GM21423 (cell line): ENCODE data around the gene AK2.
"Not testable (repeated sequence)": the region's sequence is repeated elsewhere in the genome, so short reads cannot be mapped to it uniquely, and the experiment has no call there.

Source experiments
- ATAC-seq: cut with Tn5 transposase; IDR thresholded peaks from one replicate; pipeline ENCODE4 v1.9.1; 2021; ENCODE audit warnings: mild to moderate bottlenecking, moderate library complexity; ENCODE audit not compliant: unreplicated experiment

AK2 gene

GRCh38 chr1:33001282-33001681, 35.4 kb downstream of the AK2 start:
- ATAC-seq: no peak

- ATAC-seq: no peak
Measured at GRCh38 chr1:33000427-33001026, 36.2 kb downstream of the AK2 start.

- no peak for ATAC-seq
Measured at GRCh38 chr1:32998997-32999396, 37.7 kb downstream of the AK2 start.

GRCh38 chr1:32998064-32998463, 38.6 kb downstream of the AK2 start:
- no peak for ATAC-seq

- ATAC-seq: no peak
Measured at GRCh38 chr1:32997381-32997891, 39.2 kb downstream of the AK2 start.

GRCh38 chr1:32993324-32993636, 43.4 kb downstream of the AK2 start:
- ATAC-seq: not testable (repeated sequence)

- ATAC-seq: peak; percentile 81
Measured at GRCh38 chr1:32992489-32993323, 44.0 kb downstream of the AK2 start.

GRCh38 chr1:32991819-32992488, 44.7 kb downstream of the AK2 start:
- ATAC-seq: peak; percentile 18

- no peak for ATAC-seq
Measured at GRCh38 chr1:32991386-32991785, 45.3 kb downstream of the AK2 start.

GRCh38 chr1:32990887-32991286, 45.8 kb downstream of the AK2 start:
- no peak for ATAC-seq

- ATAC-seq: no peak
Measured at GRCh38 chr1:32989160-32990050, 47.3 kb downstream of the AK2 start.

GRCh38 chr1:32988665-32989064, 48.0 kb downstream of the AK2 start:
- no peak for ATAC-seq

GRCh38 chr1:32985226-32985625, 51.5 kb downstream of the AK2 start:
- no peak for ATAC-seq

GRCh38 chr1:32984455-32985171, 52.1 kb downstream of the AK2 start:
- ATAC-seq: no peak

GRCh38 chr1:32984090-32984454, 52.6 kb downstream of the AK2 start:
- ATAC-seq: no peak

- no peak for ATAC-seq
Measured at GRCh38 chr1:32983020-32983419, 53.7 kb downstream of the AK2 start.

- ATAC-seq: peak; percentile 94
Measured at GRCh38 chr1:32981003-32981901, 55.4 kb downstream of the AK2 start.

GRCh38 chr1:32980080-32980479, 56.6 kb downstream of the AK2 start:
- ATAC-seq: no peak

GRCh38 chr1:32978854-32979253, 57.8 kb downstream of the AK2 start:
- no peak for ATAC-seq
